ENCODE measurements around the gene GOLGA7B. TPM values are rescaled to one million over a fixed set of nuclear protein-coding genes. Genes with fewer than 3 reads are reported as not detected.

The GOLGA7B gene
- total RNA-seq, 1 donor from 2014 or later, result 2.5 TPM

- no peak for TF ChIP-seq CTCF (IDR thresholded peaks at IDR 0.05; ENCODE audit: unreplicated experiment)
- no peak for DNase-seq (ENCODE audit: low spot score)
- H3K27me3 Mint-ChIP-seq (ENCODE audit: unreplicated experiment), result peaks cover 10% of the 10 kb centered on the region
- H3K36me3 Mint-ChIP-seq (ENCODE audit: low read depth, unreplicated experiment), result peaks cover 6% of the 10 kb centered on the region
- H3K9me3 Mint-ChIP-seq (ENCODE audit: unreplicated experiment), result no peaks in the 10 kb centered on the region
- H3K27ac Mint-ChIP-seq (ENCODE audit: unreplicated experiment), result no peak overlapping the region
- H3K4me3 Mint-ChIP-seq (ENCODE audit: unreplicated experiment), result no peak overlapping the region
- H3K4me1 Mint-ChIP-seq (ENCODE audit: unreplicated experiment), result peaks cover 5% of the 10 kb centered on the region
Observed at GRCh38 chr10:97879241-97879640, 29.6 kb downstream of the GOLGA7B start.

GRCh38 chr10:97880109-97880508, 30.5 kb downstream of the GOLGA7B start:
- Mint-ChIP-seq H3K27ac (ENCODE audit: unreplicated experiment) (no peak overlapping the region), H3K9me3 (ENCODE audit: unreplicated experiment) (no peaks in the 10 kb centered on the region), H3K4me3 (ENCODE audit: unreplicated experiment) (no peak overlapping the region), H3K4me1 (ENCODE audit: unreplicated experiment) (peaks cover 4% of the 10 kb centered on the region), H3K36me3 (ENCODE audit: low read depth, unreplicated experiment) (peaks cover 6% of the 10 kb centered on the region), H3K27me3 (ENCODE audit: unreplicated experiment) (peaks cover 7% of the 10 kb centered on the region)
- TF ChIP-seq CTCF (IDR thresholded peaks at IDR 0.05; ENCODE audit: unreplicated experiment), result no peak
- DNase-seq (ENCODE audit: low spot score), result no peak

GRCh38 chr10:97882142-97883091, 32.8 kb downstream of the GOLGA7B start:
- Mint-ChIP-seq H3K27me3 (ENCODE audit: unreplicated experiment) (peaks cover 7% of the 10 kb centered on the region), H3K27ac (ENCODE audit: unreplicated experiment) (no peak overlapping the region)
- no peak for TF ChIP-seq CTCF (IDR thresholded peaks at IDR 0.05; ENCODE audit: unreplicated experiment)

GRCh38 chr10:97883092-97883485, 33.4 kb downstream of the GOLGA7B start:
- peaks cover 8% of the 10 kb centered on the region for H3K27me3 Mint-ChIP-seq (ENCODE audit: unreplicated experiment)
- no peak for DNase-seq (ENCODE audit: low spot score)
- H3K4me3 Mint-ChIP-seq (ENCODE audit: unreplicated experiment), result no peak overlapping the region
- no peaks in the 10 kb centered on the region for H3K9me3 Mint-ChIP-seq (ENCODE audit: unreplicated experiment)
- peaks cover 2% of the 10 kb centered on the region for H3K4me1 Mint-ChIP-seq (ENCODE audit: unreplicated experiment)
- no peak for TF ChIP-seq CTCF (IDR thresholded peaks at IDR 0.05; ENCODE audit: unreplicated experiment)
- peaks cover 6% of the 10 kb centered on the region for H3K36me3 Mint-ChIP-seq (ENCODE audit: low read depth, unreplicated experiment)
- H3K27ac Mint-ChIP-seq (ENCODE audit: unreplicated experiment), result no peak overlapping the region

More at GRCh38 chr10:97882142-97883091, 32.8 kb downstream of the GOLGA7B start:
- Mint-ChIP-seq H3K36me3 (ENCODE audit: low read depth, unreplicated experiment) (peaks cover 6% of the 10 kb centered on the region), H3K4me1 (ENCODE audit: unreplicated experiment) (peaks cover 2% of the 10 kb centered on the region), H3K9me3 (ENCODE audit: unreplicated experiment) (no peaks in the 10 kb centered on the region), H3K4me3 (ENCODE audit: unreplicated experiment) (no peak overlapping the region)
- no peak for DNase-seq (ENCODE audit: low spot score)

GRCh38 chr10:97886286-97886685, 36.6 kb downstream of the GOLGA7B start:
- Mint-ChIP-seq H3K4me1 (ENCODE audit: unreplicated experiment) (no peaks in the 10 kb centered on the region), H3K4me3 (ENCODE audit: unreplicated experiment) (no peak overlapping the region), H3K9me3 (ENCODE audit: unreplicated experiment) (no peaks in the 10 kb centered on the region), H3K27me3 (ENCODE audit: unreplicated experiment) (peaks cover 4% of the 10 kb centered on the region), H3K27ac (ENCODE audit: unreplicated experiment) (no peak overlapping the region), H3K36me3 (ENCODE audit: low read depth, unreplicated experiment) (no peaks in the 10 kb centered on the region)
- DNase-seq (ENCODE audit: low spot score), result no peak
- TF ChIP-seq CTCF (IDR thresholded peaks at IDR 0.05; ENCODE audit: unreplicated experiment), result no peak

Data from endothelial cell (in vitro differentiated cells).